CD14-positive monocyte (primary cell): ENCODE data around the gene HSPA1L. TPM values are rescaled to one million over a fixed set of nuclear protein-coding genes. Genes with fewer than 3 reads are reported as not detected.

Experiments used
- DNase-seq, 3 donors: peaks; one replicate each; pipeline ENCODE4 v3.0.0-alpha.2; 2011 to 2022
- H2AFZ ChIP-seq: 2 replicates; pipeline ENCODE4 v1.6.0; 2012; ENCODE audit warnings: mild to moderate bottlenecking, low read depth, low read length, inconsistent platforms; ENCODE audit not compliant: insufficient read depth, poor library complexity, severe bottlenecking
- H3K27ac ChIP-seq, 2 donors: 1 replicate in 1 of 2; 2 replicates in 1 of 2; pipeline ENCODE4 v1.5.1; 2012 to 2013; ENCODE audit warnings: low read length in 2 of 2, control low read depth in 1 of 2, inconsistent platforms in 1 of 2, low read depth in 1 of 2, mild to moderate bottlenecking in 1 of 2
- H3K27me3 ChIP-seq, 2 donors: one replicate each; pipeline versions ENCODE4 v1.6.0 to v1.6.1; 2011 to 2013; ENCODE audit warnings: low read length in 2 of 2; ENCODE audit not compliant: control insufficient read depth in 2 of 2, insufficient read depth in 2 of 2
- H3K36me3 ChIP-seq, 2 donors: replicated peaks in 1 of 2; 1 replicate in 1 of 2; 2 replicates in 1 of 2; pipeline versions ENCODE4 v1.5.1 to v1.6.1; 2012 to 2013; ENCODE audit warnings: low read length in 2 of 2, control low read depth in 1 of 2, inconsistent platforms in 1 of 2, mild to moderate bottlenecking in 1 of 2; ENCODE audit not compliant: insufficient read depth in 2 of 2, control insufficient read depth in 1 of 2
- H3K4me1 ChIP-seq, 2 donors: 1 replicate in 1 of 2; 2 replicates in 1 of 2; pipeline versions ENCODE4 v1.5.1 to v1.6.1; 2012 to 2013; ENCODE audit warnings: low read length in 2 of 2, control low read depth in 1 of 2, inconsistent platforms in 1 of 2, mild to moderate bottlenecking in 1 of 2, moderate library complexity in 1 of 2; ENCODE audit not compliant: insufficient read depth in 2 of 2, control insufficient read depth in 1 of 2
- H3K4me2 ChIP-seq: replicated peaks from 2 replicates; pipeline ENCODE3; 2012; ENCODE audit warnings: low read length, moderate library complexity, mild to moderate bottlenecking; ENCODE audit not compliant: poor library complexity, severe bottlenecking; ENCODE audit errors: extremely low read depth
- H3K4me3 ChIP-seq, 3 experiments: fragments of 200-600 bp in 1 of 3; sonication (generic) in 1 of 3; replicated peaks in 1 of 3; 1 replicate in 2 of 3; 2 replicates in 1 of 3; pipeline ENCODE4 v1.5.1; 2011 to 2013; ENCODE audit warnings: low read length in 3 of 3, mild to moderate bottlenecking in 3 of 3, control low read depth in 2 of 3, low read depth in 2 of 3, inconsistent platforms in 1 of 3, moderate library complexity in 1 of 3
- H3K79me2 ChIP-seq: 2 replicates; pipeline ENCODE4 v1.6.0; 2012; ENCODE audit warnings: mild to moderate bottlenecking, control low read depth, inconsistent platforms, low read length, moderate library complexity; ENCODE audit not compliant: insufficient read depth
- H3K9ac ChIP-seq: 2 replicates; pipeline ENCODE4 v1.6.0; 2017; ENCODE audit warnings: low read length, mild to moderate bottlenecking; ENCODE audit not compliant: insufficient read depth, poor library complexity, severe bottlenecking
- H3K9me3 ChIP-seq, 2 donors: replicated peaks in 1 of 2; 1 replicate in 1 of 2; 2 replicates in 1 of 2; pipeline versions ENCODE4 v1.5.1 to v1.6.1; 2012 to 2013; ENCODE audit warnings: low read length in 2 of 2, control low read depth in 1 of 2; ENCODE audit not compliant: control insufficient read depth in 1 of 2, insufficient read depth in 1 of 2
- H4K20me1 ChIP-seq: 2 replicates; pipeline ENCODE4 v1.6.0; 2012; ENCODE audit warnings: mild to moderate bottlenecking, low read length, control low read depth, moderate library complexity; ENCODE audit not compliant: insufficient read depth
- H3K27ac Mint-ChIP-seq, 7 donors: one replicate each; pipeline ENCODE4 v1.8.0; 2020; ENCODE audit warnings: mild to moderate bottlenecking in 7 of 7, mixed read lengths in 7 of 7, moderate library complexity in 6 of 7, inconsistent platforms in 2 of 7
- H3K27me3 Mint-ChIP-seq, 3 donors: one replicate each; pipeline ENCODE4 v1.8.0; 2021 to 2022; ENCODE audit warnings: low read depth in 3 of 3, mild to moderate bottlenecking in 3 of 3, mixed read lengths in 3 of 3, moderate library complexity in 3 of 3, inconsistent platforms in 1 of 3
- H3K36me3 Mint-ChIP-seq, 2 donors: one replicate each; pipeline ENCODE4 v1.8.0; 2020; ENCODE audit warnings: mixed read lengths in 2 of 2, inconsistent platforms in 1 of 2, mild to moderate bottlenecking in 1 of 2
- H3K4me1 Mint-ChIP-seq: one replicate; pipeline ENCODE4 v1.8.0; 2020; ENCODE audit warnings: mild to moderate bottlenecking, mixed read lengths
- H3K4me3 Mint-ChIP-seq, 2 donors: one replicate each; pipeline ENCODE4 v1.8.0; 2020; ENCODE audit warnings: mild to moderate bottlenecking in 2 of 2, mixed read lengths in 2 of 2, moderate library complexity in 1 of 2
- H3K9me3 Mint-ChIP-seq, 7 donors: one replicate each; pipeline ENCODE4 v1.8.0; 2020 to 2022; ENCODE audit warnings: mixed read lengths in 7 of 7, mild to moderate bottlenecking in 6 of 7, moderate library complexity in 6 of 7, inconsistent platforms in 2 of 7
- CTCF ChIP-seq: fragments of 200-600 bp; IDR thresholded peaks from one replicate; pipeline ENCODE4 v1.8.0; 2022; ENCODE audit warnings: antibody characterized with exemption, mild to moderate bottlenecking
- WGBS: methylation state at CpG from one replicate; pipeline ENCODE4 v1.1.5; 2013; ENCODE audit warnings: missing lambda C conversion rate; ENCODE audit not compliant: insufficient coverage; 5-methylcytosine and 5-hydroxymethylcytosine counted together
- intact Hi-C, 2 donors: fragments of 100-400 bp; cut with micrococcal nuclease; formaldehyde crosslinking; loops; one replicate each; pipeline versions ENCODE4 v1.15.0 to v1.15.1; 2023
- polyA plus RNA-seq, 3 donors: library from polyadenylated mRNA; depleted of rRNA in 1 of 3; unstranded in 2 of 3; stranded (reverse) in 1 of 3; fragments of 300-500 nt in 2 of 3; fragments of >200 nt in 1 of 3; fragmentation: Illumina TruSeq in 2 of 3; gene quantifications; 1 replicate in 2 of 3; 2 replicates in 1 of 3; pipeline ENCODE4 v1.2.3, GENCODE V29; 2012 to 2021

HSPA1L gene
- polyA plus RNA-seq, 3 donors = 0.53 to 0.72 (median 0.55) TPM

GRCh38 chr6:31784098-31784925 is 30.8 kb downstream of the HSPA1L start:
- peaks cover 49 to 85% of the 10 kb centered on the region in 2 donors for H3K36me3 Mint-ChIP-seq
- WGBS = 97% methylated on average over 7 of the region's 15 CpGs
- no peaks in the 10 kb centered on the region for H3K9me3 ChIP-seq
- no peaks in the 10 kb centered on the region for H3K27me3 ChIP-seq
- no peak overlapping the region for H3K4me3 Mint-ChIP-seq
- no peak overlapping the region for H3K4me2 ChIP-seq
- no peaks in the 10 kb centered on the region for H3K79me2 ChIP-seq
- peaks cover 0 to 3% (median 0%) of the 10 kb centered on the region in 3 donors for H3K27me3 Mint-ChIP-seq
- no peak overlapping the region for H2AFZ ChIP-seq
- intact Hi-C loops = no loop called here
- no peaks in the 10 kb centered on the region for H3K4me1 Mint-ChIP-seq
- DNase-seq = no peak
- peak overlapping the region in 3 of 7 donors; percentile 48 to 74 (median 68) for H3K27ac Mint-ChIP-seq
- no peaks in the 10 kb centered on the region for H3K4me1 ChIP-seq
- H3K27ac ChIP-seq = peak overlapping the region in 1 of 2 donors; percentile 26
- H4K20me1 ChIP-seq = no peaks in the 10 kb centered on the region
- H3K9ac ChIP-seq = no peak overlapping the region
- TF ChIP-seq CTCF = no peak
- H3K36me3 ChIP-seq = peaks cover 58 to 77% of the 10 kb centered on the region in 2 donors
- H3K9me3 Mint-ChIP-seq = no peaks in the 10 kb centered on the region
- no peak overlapping the region for H3K4me3 ChIP-seq

- Histone ChIP-seq H3K4me3 (no peak overlapping the region), H2AFZ (no peak overlapping the region), H3K9ac (no peak overlapping the region), H3K79me2 (no peaks in the 10 kb centered on the region), H3K4me1 (peaks cover 4 to 5% of the 10 kb centered on the region in 2 donors), H4K20me1 (no peaks in the 10 kb centered on the region), H3K36me3 (peaks cover 70 to 88% of the 10 kb centered on the region in 2 donors), H3K9me3 (no peaks in the 10 kb centered on the region), H3K4me2 (no peak overlapping the region), H3K27me3 (no peaks in the 10 kb centered on the region), H3K27ac (no peak overlapping the region)
- no peak for DNase-seq
- Mint-ChIP-seq H3K36me3 (peaks cover 60 to 92% of the 10 kb centered on the region in 2 donors), H3K27ac (peak overlapping the region in 2 of 7 donors; percentile 22 to 38), H3K27me3 (peaks cover 0 to 3% (median 2%) of the 10 kb centered on the region in 3 donors), H3K4me1 (peaks cover 5% of the 10 kb centered on the region), H3K4me3 (no peak overlapping the region), H3K9me3 (no peaks in the 10 kb centered on the region)
- 98% methylated on average over 32 of the region's 32 CpGs for WGBS
- no peak for TF ChIP-seq CTCF
- intact Hi-C loops = no loop called here
These were observed 32.8 kb downstream of the HSPA1L start for GRCh38 chr6:31782126-31782855.
